ENCODE measurements around the gene RBM24.

Gene RBM24

DNA sequence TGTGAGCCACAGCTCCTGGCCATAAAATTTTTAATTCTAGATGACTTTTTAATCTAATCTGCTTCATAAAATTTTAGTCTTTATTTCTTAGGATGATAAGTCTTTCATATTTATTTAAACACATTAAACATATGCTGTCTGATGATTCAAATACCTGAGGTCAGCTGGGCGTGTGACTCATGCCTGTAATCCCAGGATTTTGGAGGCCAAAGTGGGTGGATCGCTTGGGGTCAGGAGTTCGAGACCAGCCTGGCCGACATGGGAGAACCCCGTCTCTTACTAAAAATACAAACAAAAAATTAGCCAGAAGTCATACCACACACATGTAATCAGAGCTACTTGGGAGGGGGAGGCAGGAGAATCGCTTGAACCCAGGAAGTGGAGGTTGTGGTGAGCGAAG is 53.1 kb downstream of the RBM24 start:
- no peak for DNase-seq (ENCODE audit: low read depth)
- H3K4me3 ChIP-seq (ENCODE audit: low read depth, low read length), result no peak overlapping the region

DNA sequence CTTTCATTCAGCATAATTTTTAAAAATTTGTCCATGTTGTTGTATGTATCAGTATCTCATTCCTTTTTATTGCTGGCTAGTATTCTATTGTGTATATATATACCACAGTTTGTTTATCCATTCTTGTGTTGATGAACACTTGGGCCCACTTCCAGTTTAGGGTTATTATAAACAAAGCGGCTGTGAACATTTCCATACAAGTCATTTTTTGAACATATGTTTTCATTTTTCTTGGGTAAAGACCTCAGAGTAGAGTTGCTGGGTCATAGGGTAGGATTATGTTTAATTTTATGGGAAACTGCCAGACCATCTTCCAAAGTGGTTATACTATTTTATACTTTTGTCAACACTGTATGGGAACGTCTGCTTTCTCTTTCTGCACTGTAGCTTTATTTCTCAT is 55.3 kb downstream of the RBM24 start:
- H3K4me3 ChIP-seq (ENCODE audit: low read depth, low read length), result no peak overlapping the region
- no peak for DNase-seq (ENCODE audit: low read depth)

DNA sequence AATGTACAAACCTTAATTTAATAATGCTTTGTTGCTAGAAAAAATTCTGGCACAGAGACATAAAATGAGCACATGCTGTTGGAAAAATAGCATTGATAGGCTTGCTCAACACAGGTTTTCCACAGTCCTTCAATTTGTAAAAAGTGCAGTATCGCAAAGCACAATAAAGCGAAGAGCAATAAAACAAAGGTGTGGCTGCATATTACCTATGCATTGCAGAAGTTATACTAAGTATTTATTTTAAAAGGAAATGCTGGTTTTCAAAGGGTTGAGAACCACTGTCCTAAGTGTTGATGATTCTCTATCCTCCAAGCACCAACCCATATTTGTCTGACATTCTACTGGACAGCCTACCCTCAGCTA is 58.1 kb downstream of the RBM24 start:
- no peak overlapping the region for H3K4me3 ChIP-seq (ENCODE audit: low read depth, low read length)
- no peak for DNase-seq (ENCODE audit: low read depth)

DNA sequence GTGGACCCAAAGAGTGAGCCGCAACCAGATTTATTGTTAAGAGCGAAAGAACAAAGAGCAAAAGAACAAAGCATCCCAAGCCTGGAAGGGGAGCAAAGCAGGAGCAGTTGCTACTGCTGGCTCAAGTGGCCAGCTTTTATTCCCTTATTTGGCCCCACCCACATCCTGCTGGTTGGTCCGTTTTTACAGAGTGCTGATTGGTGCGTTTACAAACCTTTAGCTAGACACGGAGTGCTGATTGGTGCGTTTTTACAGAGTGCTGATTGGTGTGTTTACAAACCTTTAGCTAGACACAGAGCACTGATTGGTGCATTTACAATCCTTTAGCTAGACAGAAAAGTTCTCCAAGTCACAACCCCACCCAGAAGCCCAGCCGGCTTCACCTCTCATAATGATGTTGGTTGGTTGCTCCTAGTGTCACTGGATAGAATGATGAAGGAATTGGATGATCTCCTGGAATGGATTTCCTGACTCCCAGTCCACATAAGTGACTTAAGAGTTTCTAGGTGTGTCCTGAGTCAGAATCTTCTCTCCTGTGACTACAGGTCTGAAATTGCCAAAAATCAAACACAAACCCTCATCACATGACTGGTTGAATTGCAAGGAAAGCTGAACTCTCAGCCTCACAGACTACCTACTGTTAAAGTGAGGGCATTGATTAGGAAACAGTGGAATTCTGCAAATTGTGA is 60.1 kb downstream of the RBM24 start:
- no peak for DNase-seq (ENCODE audit: low read depth)
- H3K4me3 ChIP-seq (ENCODE audit: low read depth, low read length), result no peak overlapping the region

DNA sequence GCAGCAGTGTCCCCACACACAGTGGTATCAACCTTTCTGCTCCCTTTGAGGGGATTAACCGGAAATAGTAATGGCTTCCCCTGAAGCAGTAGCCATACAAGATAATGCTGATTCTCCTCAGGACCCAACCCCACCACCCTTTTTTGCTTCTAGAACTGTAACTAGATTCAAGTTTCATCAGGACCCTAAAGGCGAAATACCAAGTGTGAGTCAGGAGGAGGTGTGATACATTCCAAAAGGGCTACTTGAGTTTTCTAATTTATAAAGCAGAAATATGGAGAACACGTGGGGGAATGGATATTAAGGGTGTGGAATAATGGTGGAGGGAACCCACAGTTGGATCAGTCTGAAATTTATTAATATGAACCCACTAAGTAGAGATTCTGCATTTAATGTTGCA is 60.7 kb downstream of the RBM24 start:
- no peak for DNase-seq (ENCODE audit: low read depth)
- H3K4me3 ChIP-seq (ENCODE audit: low read depth, low read length), result no peak overlapping the region

DNA sequence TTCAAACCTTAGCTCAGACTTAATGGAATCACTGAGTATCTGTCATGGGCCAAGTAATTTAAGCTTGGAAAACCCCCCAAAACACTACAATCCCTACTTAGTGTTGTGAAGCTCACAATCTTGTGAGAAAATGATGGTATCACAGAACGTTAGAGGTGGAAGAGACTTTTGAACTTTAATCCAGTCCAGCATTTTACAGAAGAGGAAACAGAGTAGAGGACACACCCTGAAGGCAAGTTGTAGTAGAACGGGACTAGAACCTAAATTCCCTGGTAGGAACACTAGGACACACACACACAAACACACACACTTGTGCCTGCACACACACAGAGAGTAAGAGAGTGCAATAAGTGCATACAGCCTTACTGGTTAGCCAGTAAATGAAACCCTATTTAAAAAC is 62.1 kb downstream of the RBM24 start:
- no peak for DNase-seq (ENCODE audit: low read depth)
- H3K4me3 ChIP-seq (ENCODE audit: low read depth, low read length), result no peak overlapping the region
